PC-3 (cell line): ENCODE measurements around the gene NIPAL3. TPM values are rescaled to one million over a fixed set of nuclear protein-coding genes. Genes with fewer than 3 reads are reported as not detected.

Experiments
- ATAC-seq: fragments of 200-7000 bp; cut with Tn5 transposase; 2 replicates; pipeline ENCODE4 v1.9.1; 2020; ENCODE audit warnings: mild to moderate bottlenecking, moderate library complexity
- BruUV-seq: library from RNA; stranded (reverse); fragments of 400-500 nt; replicated peaks from 2 replicates; lab custom pipeline; 2021; lab: Mats Ljungman, UMichigan
- CTCF ChIA-PET: fragments of 300-600 bp; sonication (Branson Sonifier 250); formaldehyde crosslinking; loops from one replicate; lab custom pipeline; 2022; ENCODE audit warnings: antibody characterized with exemption; lab: Charles Lee
- POLR2A ChIA-PET: fragments of 300-600 bp; sonication (Branson Sonifier 250); formaldehyde crosslinking; loops from one replicate; lab custom pipeline; 2022; ENCODE audit warnings: antibody characterized with exemption; ENCODE audit not compliant: unreplicated experiment; lab: Charles Lee
- DNase-seq: peaks from one replicate; pipeline ENCODE4 v3.0.0-alpha.2; 2015
- H2AFZ ChIP-seq: fragments of 300-600 bp; sonication (generic); 2 replicates; pipeline ENCODE4 v1.6.0; 2016; ENCODE audit warnings: antibody characterized with exemption, low read length
- H3F3A ChIP-seq: fragments of 300-600 bp; sonication (generic); one replicate; pipeline ENCODE4 v1.6.0; 2017; ENCODE audit warnings: antibody characterized with exemption, low read length, control low read depth, mild to moderate bottlenecking; ENCODE audit not compliant: unreplicated experiment
- H3K27ac ChIP-seq: fragments of 300-600 bp; sonication (generic); 2 replicates; pipeline ENCODE4 v1.5.1; 2016; ENCODE audit warnings: mild to moderate bottlenecking, low read length
- H3K27me3 ChIP-seq: fragments of 300-600 bp; sonication (generic); 2 replicates; pipeline ENCODE4 v1.6.1; 2016; ENCODE audit warnings: low read length, mixed read lengths
- H3K36me3 ChIP-seq: fragments of 300-600 bp; sonication (generic); 2 replicates; pipeline ENCODE4 v1.6.1; 2016; ENCODE audit warnings: low read depth, mixed run types, low read length, mixed read lengths
- H3K4me1 ChIP-seq: fragments of 300-600 bp; sonication (generic); 2 replicates; pipeline ENCODE4 v1.5.1; 2016; ENCODE audit warnings: low read length; ENCODE audit not compliant: insufficient read depth
- H3K4me2 ChIP-seq: fragments of 300-600 bp; sonication (generic); 2 replicates; pipeline ENCODE4 v1.6.0; 2016; ENCODE audit warnings: low read length
- H3K4me3 ChIP-seq: fragments of 300-600 bp; sonication (generic); 2 replicates; pipeline ENCODE4 v1.5.1; 2016; ENCODE audit warnings: mild to moderate bottlenecking, low read length, mixed read lengths
- H3K79me2 ChIP-seq: fragments of 300-600 bp; sonication (generic); 2 replicates; pipeline ENCODE4 v1.6.1; 2017; ENCODE audit warnings: low read length, mixed read lengths
- H3K9ac ChIP-seq: fragments of 300-600 bp; sonication (generic); 2 replicates; pipeline ENCODE4 v1.6.0; 2016; ENCODE audit warnings: mild to moderate bottlenecking, low read length
- H3K9me2 ChIP-seq: fragments of 300-600 bp; sonication (generic); replicated peaks from 2 replicates; pipeline ENCODE4 v1.6.1; 2016; ENCODE audit warnings: mixed run types, low read length, mixed read lengths
- H3K9me3 ChIP-seq: fragments of 300-600 bp; sonication (generic); 2 replicates; pipeline ENCODE4 v1.6.1; 2016; ENCODE audit warnings: low read length, mixed read lengths
- H4K20me1 ChIP-seq: fragments of 300-600 bp; sonication (generic); 2 replicates; pipeline ENCODE4 v1.6.1; 2016; ENCODE audit warnings: low read length, mixed read lengths
- EZH2 ChIP-seq: fragments of 300-600 bp; sonication (generic); IDR thresholded peaks from one replicate; pipeline ENCODE4 v1.6.1; 2017; ENCODE audit warnings: antibody characterized with exemption, mild to moderate bottlenecking, low read length; ENCODE audit not compliant: unreplicated experiment
- EZH2phosphoT487 ChIP-seq: fragments of 300-600 bp; sonication (generic); IDR thresholded peaks from 2 replicates; pipeline ENCODE4 v1.6.1; 2018; ENCODE audit warnings: mild to moderate bottlenecking, antibody characterized with exemption, low read length, borderline replicate concordance
- intact Hi-C: fragments of 100-400 bp; cut with micrococcal nuclease; formaldehyde crosslinking; loops from 2 replicates; pipeline ENCODE4 v1.9.0; 2023
- total RNA-seq: library from RNA; depleted of rRNA; stranded (reverse); fragments of >200 nt; gene quantifications from 2 replicates; pipeline ENCODE4 v1.2.3, GENCODE V29; 2014
- TF ChIP-seq, protein P1 (sequence below): fragments of 300-600 bp; sonication (generic); conservative IDR thresholded peaks from 2 replicates; pipeline ENCODE4 v1.5.1; 2017; ENCODE audit warnings: antibody characterized with exemption, low read depth, mild to moderate bottlenecking, low read length

Gene NIPAL3
- total RNA-seq, 1 experiment from 2014 or later = 35.2 TPM

DNA sequence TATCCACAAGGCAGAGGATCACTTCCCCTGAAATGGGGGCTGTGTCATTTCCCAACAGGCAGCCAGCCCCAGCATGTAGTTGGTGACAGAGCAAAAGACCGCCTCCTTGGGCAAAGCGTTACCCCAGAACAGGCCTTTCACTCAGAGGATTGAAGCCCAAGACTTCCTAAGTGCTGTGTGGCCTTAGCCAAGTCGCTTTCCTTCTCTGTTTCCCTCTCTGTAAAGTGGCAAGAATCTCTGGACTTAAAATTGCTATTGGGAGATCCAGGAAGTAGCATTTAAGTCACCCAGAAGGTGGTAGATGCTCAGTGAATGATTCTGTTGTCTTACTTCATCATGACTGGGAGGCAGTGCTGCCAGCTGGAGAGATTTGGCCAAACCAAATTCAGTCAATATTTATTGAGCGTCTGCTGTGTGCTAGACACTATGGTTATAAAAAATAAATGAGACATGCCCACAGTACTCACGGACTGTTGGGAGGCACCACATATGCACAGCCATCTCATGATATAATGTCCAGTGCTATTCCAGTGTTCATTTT lies 35.3 kb downstream of the NIPAL3 start:
- H3K27me3 ChIP-seq = no peaks in the 10 kb centered on the region
- H3K9ac ChIP-seq = no peak overlapping the region
- no peak overlapping the region for H3K4me2 ChIP-seq
- DNase-seq (no peak), ATAC-seq (no peak)
- H3K36me3 ChIP-seq = peaks cover 32% of the 10 kb centered on the region
- H3K79me2 ChIP-seq = no peaks in the 10 kb centered on the region
- CTCF ChIA-PET = no interaction called here
- no peaks in the 10 kb centered on the region for H3K9me3 ChIP-seq
- H3F3A ChIP-seq = no peaks in the 10 kb centered on the region
- no peak overlapping the region for H3K4me3 ChIP-seq
- intact Hi-C loops = no loop called here
- H3K9me2 ChIP-seq = no peaks in the 10 kb centered on the region
- no peak for TF ChIP-seq EZH2phosphoT487
- TF ChIP-seq, protein P1, sequence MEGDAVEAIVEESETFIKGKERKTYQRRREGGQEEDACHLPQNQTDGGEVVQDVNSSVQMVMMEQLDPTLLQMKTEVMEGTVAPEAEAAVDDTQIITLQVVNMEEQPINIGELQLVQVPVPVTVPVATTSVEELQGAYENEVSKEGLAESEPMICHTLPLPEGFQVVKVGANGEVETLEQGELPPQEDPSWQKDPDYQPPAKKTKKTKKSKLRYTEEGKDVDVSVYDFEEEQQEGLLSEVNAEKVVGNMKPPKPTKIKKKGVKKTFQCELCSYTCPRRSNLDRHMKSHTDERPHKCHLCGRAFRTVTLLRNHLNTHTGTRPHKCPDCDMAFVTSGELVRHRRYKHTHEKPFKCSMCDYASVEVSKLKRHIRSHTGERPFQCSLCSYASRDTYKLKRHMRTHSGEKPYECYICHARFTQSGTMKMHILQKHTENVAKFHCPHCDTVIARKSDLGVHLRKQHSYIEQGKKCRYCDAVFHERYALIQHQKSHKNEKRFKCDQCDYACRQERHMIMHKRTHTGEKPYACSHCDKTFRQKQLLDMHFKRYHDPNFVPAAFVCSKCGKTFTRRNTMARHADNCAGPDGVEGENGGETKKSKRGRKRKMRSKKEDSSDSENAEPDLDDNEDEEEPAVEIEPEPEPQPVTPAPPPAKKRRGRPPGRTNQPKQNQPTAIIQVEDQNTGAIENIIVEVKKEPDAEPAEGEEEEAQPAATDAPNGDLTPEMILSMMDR = no peak
- no peak for TF ChIP-seq EZH2
- no peak overlapping the region for H2AFZ ChIP-seq
- H4K20me1 ChIP-seq = no peaks in the 10 kb centered on the region
- H3K4me1 ChIP-seq = no peaks in the 10 kb centered on the region
- no peak overlapping the region for H3K27ac ChIP-seq
- POLR2A ChIA-PET = no interaction called here
- no TSS peak for BruUV-seq

DNA sequence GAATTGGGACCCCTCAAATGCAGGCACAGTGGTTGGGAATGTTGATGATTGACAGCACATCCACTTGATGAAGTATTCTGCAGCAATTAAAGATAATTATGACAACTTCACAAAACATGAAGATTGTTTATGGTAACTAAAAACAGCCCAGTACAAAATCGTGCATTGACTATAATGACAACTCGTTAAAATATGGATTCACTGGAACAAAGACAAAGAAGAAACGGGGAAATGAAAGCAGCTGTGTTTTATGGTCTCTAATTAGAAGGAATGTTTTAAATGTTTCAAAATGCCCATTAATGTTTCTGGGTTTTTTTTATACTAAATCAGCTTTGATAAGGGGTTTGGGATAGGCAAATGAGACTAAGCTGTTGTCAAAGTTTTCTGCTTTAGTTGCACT lies 36.1 kb downstream of the NIPAL3 start:
- intact Hi-C loops = no loop called here
- Histone ChIP-seq H3K4me2 (no peak overlapping the region), H2AFZ (no peak overlapping the region), H3K4me3 (no peak overlapping the region), H3K9me2 (no peaks in the 10 kb centered on the region), H3K4me1 (no peaks in the 10 kb centered on the region), H3F3A (no peaks in the 10 kb centered on the region), H3K27ac (no peak overlapping the region), H3K36me3 (peaks cover 36% of the 10 kb centered on the region), H3K27me3 (no peaks in the 10 kb centered on the region), H3K9ac (no peak overlapping the region), H3K9me3 (no peaks in the 10 kb centered on the region), H3K79me2 (no peaks in the 10 kb centered on the region), H4K20me1 (no peaks in the 10 kb centered on the region)
- no TSS peak for BruUV-seq
- POLR2A ChIA-PET = no interaction called here
- DNase-seq (no peak), ATAC-seq (no peak)
- CTCF ChIA-PET = no interaction called here
- TF ChIP-seq EZH2phosphoT487 (no peak), EZH2 (no peak)
- TF ChIP-seq, protein P1 = no peak

DNA sequence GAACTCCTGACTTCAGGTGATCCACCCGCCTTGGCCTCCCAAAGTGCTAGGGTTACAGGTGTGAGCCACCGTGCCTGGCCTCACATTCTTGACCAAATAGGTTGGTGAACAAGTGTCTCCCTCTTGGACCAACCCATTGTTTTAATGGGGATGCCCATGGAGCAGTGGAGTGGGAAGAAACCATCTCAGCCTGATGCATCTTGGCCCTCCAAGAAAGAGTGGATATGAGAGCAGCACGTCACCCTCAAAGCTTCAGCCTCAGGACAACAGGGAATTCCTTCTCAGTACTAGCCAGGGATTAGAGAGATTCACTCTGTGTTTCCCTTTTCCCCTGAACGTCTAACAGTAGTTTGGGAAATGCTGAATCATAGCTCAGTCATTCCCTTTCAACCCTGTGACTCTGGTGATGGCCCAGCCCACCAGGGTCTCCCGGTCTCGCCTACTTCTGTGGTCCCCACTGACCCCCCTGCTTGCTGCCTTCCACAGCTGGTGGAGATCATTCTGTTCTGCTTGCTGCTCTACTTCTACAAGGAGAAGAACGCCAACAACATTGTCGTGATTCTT lies 37.4 kb downstream of the NIPAL3 start:
- Histone ChIP-seq H3K9ac (no peak overlapping the region), H3K27ac (no peak overlapping the region), H4K20me1 (no peaks in the 10 kb centered on the region), H3K4me2 (no peak overlapping the region), H3K79me2 (no peaks in the 10 kb centered on the region), H3K27me3 (no peaks in the 10 kb centered on the region), H3K9me2 (no peaks in the 10 kb centered on the region), H3K4me1 (no peaks in the 10 kb centered on the region), H3K9me3 (no peaks in the 10 kb centered on the region), H3K4me3 (no peak overlapping the region), H2AFZ (no peak overlapping the region), H3F3A (no peaks in the 10 kb centered on the region), H3K36me3 (peaks cover 38% of the 10 kb centered on the region)
- ATAC-seq = no peak
- DNase-seq = no peak
- CTCF ChIA-PET = no interaction called here
- TF ChIP-seq, protein P1 = no peak
- TF ChIP-seq EZH2 (no peak), EZH2phosphoT487 (no peak)
- POLR2A ChIA-PET = no interaction called here
- intact Hi-C loops = no loop called here
- BruUV-seq = no TSS peak
